Measurements from ENCODE around the gene SKAP1. TPM values are rescaled to one million over a fixed set of nuclear protein-coding genes. Genes with fewer than 3 reads are reported as not detected.

SKAP1 gene
- total and polyA plus RNA-seq, 2 donors (not counting 1 experiment from before 2014, with no cell fraction given): not detected

GRCh38 chr17:48378238-48378637 lies 51.8 kb downstream of the SKAP1 start:
- no peak for DNase-seq (ENCODE audit: low read depth in 2 of 2)
- no peaks in the 10 kb centered on the region for H3K36me3 ChIP-seq (ENCODE audit: control insufficient read depth, insufficient read depth, low read length)
- no peaks in the 10 kb centered on the region for H3K9me3 ChIP-seq (ENCODE audit: control insufficient read depth, insufficient read depth, low read depth, low read length)
- peaks cover 12% of the 10 kb centered on the region for H3K27me3 ChIP-seq (ENCODE audit: control insufficient read depth, insufficient read depth, low read length)
- no peak overlapping the region for H3K27ac ChIP-seq (ENCODE audit: insufficient read depth, low read length)
- H3K4me2 ChIP-seq (ENCODE audit: extremely low read depth, insufficient read depth, low read length): no peak overlapping the region
- no peak overlapping the region for H3K4me3 ChIP-seq (replicated peaks in 1 of 4; ENCODE audit: control extremely low read depth in 1 of 4, insufficient read depth in 1 of 4, low read depth in 3 of 4, low read length in 4 of 4)
- no peak overlapping the region for H2AFZ ChIP-seq (ENCODE audit: low read length)
- TF ChIP-seq CTCF (conservative IDR thresholded peaks at IDR 0.05 in 1 of 2, IDR thresholded peaks at IDR 0.05 in 1 of 2; ENCODE audit: low read depth in 1 of 2, low read length in 2 of 2): no peak
- TF ChIP-seq EZH2 (IDR thresholded peaks at IDR 0.05; ENCODE audit: low read length, missing control alignments): no peak
- no peaks in the 10 kb centered on the region for H3K4me1 ChIP-seq (ENCODE audit: control insufficient read depth, extremely low read depth, insufficient read depth, low read length)
- no peak overlapping the region for H3K9ac ChIP-seq (ENCODE audit: insufficient read depth, low read length)
- H3K79me2 ChIP-seq (ENCODE audit: control insufficient read depth, insufficient read depth, low read length): no peaks in the 10 kb centered on the region
- no peaks in the 10 kb centered on the region for H4K20me1 ChIP-seq (ENCODE audit: control insufficient read depth, extremely low read depth, insufficient read depth, low read length)

- H3K4me3 ChIP-seq (replicated peaks in 1 of 4; ENCODE audit: control extremely low read depth in 1 of 4, insufficient read depth in 1 of 4, low read depth in 3 of 4, low read length in 4 of 4): no peak overlapping the region
- no peak overlapping the region for H2AFZ ChIP-seq (ENCODE audit: low read length)
- no peaks in the 10 kb centered on the region for H3K36me3 ChIP-seq (ENCODE audit: control insufficient read depth, insufficient read depth, low read length)
- H3K4me1 ChIP-seq (ENCODE audit: control insufficient read depth, extremely low read depth, insufficient read depth, low read length): no peaks in the 10 kb centered on the region
- DNase-seq (ENCODE audit: low read depth in 2 of 2): no peak
- TF ChIP-seq CTCF (conservative IDR thresholded peaks at IDR 0.05 in 1 of 2, IDR thresholded peaks at IDR 0.05 in 1 of 2; ENCODE audit: low read depth in 1 of 2, low read length in 2 of 2) (no peak), EZH2 (IDR thresholded peaks at IDR 0.05; ENCODE audit: low read length, missing control alignments) (no peak)
- H3K9me3 ChIP-seq (ENCODE audit: control insufficient read depth, insufficient read depth, low read depth, low read length): no peaks in the 10 kb centered on the region
- H3K4me2 ChIP-seq (ENCODE audit: extremely low read depth, insufficient read depth, low read length): no peak overlapping the region
- no peaks in the 10 kb centered on the region for H4K20me1 ChIP-seq (ENCODE audit: control insufficient read depth, extremely low read depth, insufficient read depth, low read length)
- H3K27me3 ChIP-seq (ENCODE audit: control insufficient read depth, insufficient read depth, low read length): peaks cover 12% of the 10 kb centered on the region
- no peaks in the 10 kb centered on the region for H3K79me2 ChIP-seq (ENCODE audit: control insufficient read depth, insufficient read depth, low read length)
- H3K27ac ChIP-seq (ENCODE audit: insufficient read depth, low read length): no peak overlapping the region
- no peak overlapping the region for H3K9ac ChIP-seq (ENCODE audit: insufficient read depth, low read length)
Measured at GRCh38 chr17:48376682-48377325, 53.2 kb downstream of the SKAP1 start.

GRCh38 chr17:48375356-48375755 lies 54.7 kb downstream of the SKAP1 start:
- TF ChIP-seq CTCF (conservative IDR thresholded peaks at IDR 0.05 in 1 of 2, IDR thresholded peaks at IDR 0.05 in 1 of 2; ENCODE audit: low read depth in 1 of 2, low read length in 2 of 2) (no peak), EZH2 (IDR thresholded peaks at IDR 0.05; ENCODE audit: low read length, missing control alignments) (no peak)
- H3K27ac ChIP-seq (ENCODE audit: insufficient read depth, low read length): no peak overlapping the region
- H3K27me3 ChIP-seq (ENCODE audit: control insufficient read depth, insufficient read depth, low read length): peaks cover 12% of the 10 kb centered on the region
- no peak overlapping the region for H3K4me3 ChIP-seq (replicated peaks in 1 of 4; ENCODE audit: control extremely low read depth in 1 of 4, insufficient read depth in 1 of 4, low read depth in 3 of 4, low read length in 4 of 4)
- H2AFZ ChIP-seq (ENCODE audit: low read length): no peak overlapping the region
- H3K9me3 ChIP-seq (ENCODE audit: control insufficient read depth, insufficient read depth, low read depth, low read length): no peaks in the 10 kb centered on the region
- no peak overlapping the region for H3K9ac ChIP-seq (ENCODE audit: insufficient read depth, low read length)
- no peaks in the 10 kb centered on the region for H3K36me3 ChIP-seq (ENCODE audit: control insufficient read depth, insufficient read depth, low read length)
- peak; percentile 58 to 71 for DNase-seq (ENCODE audit: low read depth in 2 of 2)
- H4K20me1 ChIP-seq (ENCODE audit: control insufficient read depth, extremely low read depth, insufficient read depth, low read length): no peaks in the 10 kb centered on the region
- H3K79me2 ChIP-seq (ENCODE audit: control insufficient read depth, insufficient read depth, low read length): no peaks in the 10 kb centered on the region
- no peaks in the 10 kb centered on the region for H3K4me1 ChIP-seq (ENCODE audit: control insufficient read depth, extremely low read depth, insufficient read depth, low read length)
- H3K4me2 ChIP-seq (ENCODE audit: extremely low read depth, insufficient read depth, low read length): no peak overlapping the region
